ENCODE data around the gene BRMS1. TPM values are rescaled to one million over a fixed set of nuclear protein-coding genes. Genes with fewer than 3 reads are reported as not detected.
A peak's percentile ranks its signal among the peaks of the same experiment; 100 is the strongest.

BRMS1 gene
- total RNA-seq, 2 donors from 2014 or later, result 55.7 to 71.3 TPM

DNA sequence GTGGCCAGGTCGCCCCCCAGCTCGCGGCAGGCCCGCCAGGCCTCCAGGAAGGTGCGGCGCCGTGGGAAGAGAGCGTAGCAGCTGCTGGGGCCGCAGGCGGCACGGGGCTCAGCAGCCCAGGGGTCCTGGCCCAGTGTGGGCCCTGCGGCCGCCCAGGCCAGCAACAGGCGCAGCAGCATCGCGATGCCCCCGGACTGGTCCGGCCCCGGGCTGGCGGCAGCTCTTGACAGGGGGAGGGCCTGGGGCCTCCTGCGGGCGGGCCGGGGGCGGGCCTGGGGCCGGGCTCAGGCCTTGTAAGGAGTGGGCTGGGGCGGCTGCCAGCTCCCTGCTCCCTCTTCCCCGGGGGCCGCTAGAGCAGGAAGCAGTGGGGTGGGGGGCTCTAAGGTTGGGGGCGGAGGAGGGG, 28.1 kb downstream of the BRMS1 start, which contains the start of gene CD248:
Gene CD248 (minus strand): TSS at position 196 of the 403 bp plus-strand sequence. CDS start 17 bp downstream, at position 179.
- intact Hi-C loops (cut with DNase I), result no loop called here
- WGBS, result 6% methylated on average over 3 of the region's 29 CpGs
- Histone ChIP-seq H3K27ac (peak within 1 kb of the TSS; percentile 77 to 78), H3K4me3 (peak within 1 kb of the TSS; percentile 32 to 33), H3K4me1 (replicated peaks) (no peaks in the 10 kb centered on the region), H3K27me3 (replicated peaks; ENCODE audit: insufficient read depth) (no peaks in the 10 kb centered on the region), H3K9me3 (no peaks in the 10 kb centered on the region), H3K36me3 (no peaks in the 10 kb centered on the region)
- no peak for DNase-seq (ENCODE audit: low spot score)
- TF ChIP-seq, protein P1, sequence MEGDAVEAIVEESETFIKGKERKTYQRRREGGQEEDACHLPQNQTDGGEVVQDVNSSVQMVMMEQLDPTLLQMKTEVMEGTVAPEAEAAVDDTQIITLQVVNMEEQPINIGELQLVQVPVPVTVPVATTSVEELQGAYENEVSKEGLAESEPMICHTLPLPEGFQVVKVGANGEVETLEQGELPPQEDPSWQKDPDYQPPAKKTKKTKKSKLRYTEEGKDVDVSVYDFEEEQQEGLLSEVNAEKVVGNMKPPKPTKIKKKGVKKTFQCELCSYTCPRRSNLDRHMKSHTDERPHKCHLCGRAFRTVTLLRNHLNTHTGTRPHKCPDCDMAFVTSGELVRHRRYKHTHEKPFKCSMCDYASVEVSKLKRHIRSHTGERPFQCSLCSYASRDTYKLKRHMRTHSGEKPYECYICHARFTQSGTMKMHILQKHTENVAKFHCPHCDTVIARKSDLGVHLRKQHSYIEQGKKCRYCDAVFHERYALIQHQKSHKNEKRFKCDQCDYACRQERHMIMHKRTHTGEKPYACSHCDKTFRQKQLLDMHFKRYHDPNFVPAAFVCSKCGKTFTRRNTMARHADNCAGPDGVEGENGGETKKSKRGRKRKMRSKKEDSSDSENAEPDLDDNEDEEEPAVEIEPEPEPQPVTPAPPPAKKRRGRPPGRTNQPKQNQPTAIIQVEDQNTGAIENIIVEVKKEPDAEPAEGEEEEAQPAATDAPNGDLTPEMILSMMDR (IDR thresholded peaks at IDR 0.05), result no peak
- TF ChIP-seq POLR2AphosphoS5 (IDR thresholded peaks at IDR 0.05) (no peak), POLR2A (IDR thresholded peaks at IDR 0.05) (no peak)

DNA sequence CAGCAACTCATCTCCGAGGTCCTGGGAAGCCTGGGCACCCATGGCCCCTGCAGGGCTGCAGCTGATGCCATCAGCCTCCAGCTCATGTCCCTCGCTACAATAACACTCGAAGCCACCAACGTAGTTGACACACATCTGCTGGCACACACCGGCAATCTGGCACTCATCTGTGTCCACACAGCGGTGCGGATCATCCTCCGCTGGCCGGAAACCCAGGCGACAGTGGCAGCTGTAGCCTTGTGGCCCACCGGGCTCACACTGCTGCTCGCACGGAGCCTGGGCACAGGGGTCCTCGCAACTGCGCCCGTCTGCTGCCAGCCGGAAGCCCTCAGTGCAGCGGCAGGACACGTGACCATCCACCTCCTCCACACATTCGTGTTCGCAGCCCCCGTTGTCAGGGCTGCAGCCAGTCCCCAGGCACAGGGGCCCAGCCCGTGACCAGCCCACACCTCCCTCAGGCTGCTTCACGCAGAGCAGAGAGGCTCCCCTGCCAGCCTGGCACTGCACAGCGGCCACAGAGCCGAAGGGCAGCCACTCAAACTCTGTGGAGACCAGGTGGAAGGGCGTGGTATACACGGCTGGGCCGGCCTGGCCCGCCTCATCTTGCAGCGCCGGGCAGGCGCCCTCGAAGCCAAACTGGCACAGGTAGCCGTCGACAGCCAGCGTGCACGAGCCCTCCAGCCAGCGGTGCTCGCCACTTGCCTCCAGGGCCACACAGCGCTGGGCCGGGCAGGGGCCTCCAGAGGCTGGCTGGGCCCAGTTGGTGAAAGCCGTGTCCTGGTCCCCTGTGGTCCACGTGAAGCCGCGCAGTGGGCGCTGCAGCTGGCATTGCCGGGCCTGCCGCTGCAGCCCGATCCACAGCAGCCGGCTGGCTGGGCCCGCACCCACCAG, 28.7 kb downstream of the BRMS1 start:
- Histone ChIP-seq H3K4me3 (peak overlapping the region; percentile 32 to 33), H3K27me3 (replicated peaks; ENCODE audit: insufficient read depth) (no peaks in the 10 kb centered on the region), H3K4me1 (replicated peaks) (no peaks in the 10 kb centered on the region), H3K36me3 (no peaks in the 10 kb centered on the region), H3K9me3 (no peaks in the 10 kb centered on the region), H3K27ac (peak overlapping the region; percentile 77 to 78)
- TF ChIP-seq POLR2A (IDR thresholded peaks at IDR 0.05) (no peak), POLR2AphosphoS5 (IDR thresholded peaks at IDR 0.05) (no peak)
- TF ChIP-seq, protein P1 (IDR thresholded peaks at IDR 0.05), result no peak
- no peak for DNase-seq (ENCODE audit: low spot score)
- intact Hi-C loops (cut with DNase I), result no loop called here
- 51% methylated on average over 43 of the region's 52 CpGs for WGBS

DNA sequence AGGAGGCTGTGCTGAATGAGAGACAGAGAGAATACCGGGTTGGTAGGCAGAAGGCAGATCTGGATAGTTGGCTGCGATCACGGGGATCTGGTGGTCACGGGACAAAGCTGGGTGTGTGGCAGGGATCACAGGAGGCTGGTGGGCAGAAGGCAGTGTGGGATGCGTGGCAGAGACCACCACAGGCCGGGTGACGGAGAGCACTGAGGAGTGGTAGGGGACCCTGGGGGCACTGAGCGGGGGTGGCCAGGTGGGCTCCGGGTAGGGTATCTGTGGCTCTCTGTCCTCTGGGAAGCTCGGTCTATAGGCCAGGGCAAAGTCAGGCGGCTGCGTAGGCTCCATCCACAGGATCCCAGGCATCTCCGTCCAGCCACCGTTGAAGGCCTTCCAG, 29.4 kb downstream of the BRMS1 start:
- 84% methylated on average over 14 of the region's 14 CpGs for WGBS
- Histone ChIP-seq H3K9me3 (no peaks in the 10 kb centered on the region), H3K4me1 (replicated peaks) (no peaks in the 10 kb centered on the region), H3K4me3 (peak overlapping the region; percentile 32 to 33), H3K36me3 (no peaks in the 10 kb centered on the region), H3K27ac (peak overlapping the region; percentile 77 to 78), H3K27me3 (replicated peaks; ENCODE audit: insufficient read depth) (no peaks in the 10 kb centered on the region)
- intact Hi-C loops (cut with DNase I), result no loop called here
- TF ChIP-seq POLR2A (IDR thresholded peaks at IDR 0.05) (no peak), POLR2AphosphoS5 (IDR thresholded peaks at IDR 0.05) (no peak)
- TF ChIP-seq, protein P1 (IDR thresholded peaks at IDR 0.05), result no peak
- no peak for DNase-seq (ENCODE audit: low spot score)

DNA sequence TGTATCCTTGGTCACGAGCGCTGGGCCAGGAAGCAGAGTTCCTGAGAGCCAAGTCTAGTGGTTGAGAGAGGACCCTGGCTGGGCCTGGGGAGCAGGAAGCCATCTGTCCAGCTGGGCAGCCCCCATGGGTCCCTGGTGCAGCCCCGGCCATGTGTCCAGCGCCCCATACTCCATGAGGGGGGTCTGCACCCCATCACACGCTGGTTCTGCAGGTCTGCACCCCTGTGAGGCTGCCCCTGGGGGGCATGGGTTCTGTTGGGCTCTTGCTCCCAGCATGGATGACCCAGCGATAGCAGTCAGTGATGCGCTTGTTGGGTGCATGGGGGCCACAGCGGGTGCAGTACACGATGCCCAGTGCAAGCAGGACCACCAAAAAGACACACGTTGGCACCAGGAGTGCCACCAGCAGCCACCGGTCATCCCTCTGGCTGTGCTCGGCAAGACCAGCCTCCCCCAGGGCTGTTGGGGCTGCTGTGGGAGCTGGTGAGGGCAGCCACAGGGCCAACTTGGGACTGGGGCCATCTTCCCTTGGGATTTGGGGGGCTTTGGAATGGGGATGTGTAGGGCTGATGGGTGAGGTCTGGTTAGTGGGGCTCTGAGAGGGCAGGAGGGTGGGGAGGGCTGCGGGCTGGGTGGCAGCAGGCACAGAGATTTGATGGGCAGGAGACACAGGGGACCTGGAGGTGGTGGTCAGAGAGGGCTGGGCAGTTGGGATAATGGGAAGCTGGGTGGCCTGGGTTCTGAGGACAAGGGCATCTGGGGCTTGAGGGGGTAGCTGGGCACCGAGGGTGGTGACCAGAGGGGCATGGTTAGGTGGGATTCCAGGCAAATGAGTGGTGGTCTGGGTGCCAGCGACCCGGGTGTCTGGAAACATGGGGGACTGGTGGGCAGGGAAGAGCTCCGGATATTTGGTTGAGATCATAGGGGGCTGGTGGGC, 30.1 kb downstream of the BRMS1 start:
- no peaks in the 10 kb centered on the region for H3K27me3 ChIP-seq (replicated peaks; ENCODE audit: insufficient read depth)
- DNase-seq (ENCODE audit: low spot score), result no peak
- no peaks in the 10 kb centered on the region for H3K36me3 ChIP-seq
- no peak overlapping the region for H3K4me3 ChIP-seq
- no peaks in the 10 kb centered on the region for H3K4me1 ChIP-seq (replicated peaks)
- intact Hi-C loops (cut with DNase I), result no loop called here
- 83% methylated on average over 17 of the region's 17 CpGs for WGBS
- peak overlapping the region in 1 of 2 donors; percentile 82 for H3K27ac ChIP-seq
- H3K9me3 ChIP-seq, result no peaks in the 10 kb centered on the region
- TF ChIP-seq POLR2A (IDR thresholded peaks at IDR 0.05), result no peak
- TF ChIP-seq, protein P1 (IDR thresholded peaks at IDR 0.05), result no peak
- TF ChIP-seq POLR2AphosphoS5 (IDR thresholded peaks at IDR 0.05), result no peak
